GM19043 (cell line): ENCODE results near the gene ADAMTSL3.

Experiments used
- ATAC-seq: cut with Tn5 transposase; IDR thresholded peaks from one replicate; pipeline ENCODE4 v1.9.1; 2021; ENCODE audit warnings: low read depth; ENCODE audit not compliant: unreplicated experiment

The ADAMTSL3 gene

GRCh38 chr15:83912343-83912742 is 258.4 kb downstream of the ADAMTSL3 start:
- no peak for ATAC-seq

- no peak for ATAC-seq
Measured at GRCh38 chr15:83913034-83913632, 259.2 kb downstream of the ADAMTSL3 start.

- no peak for ATAC-seq
Measured at GRCh38 chr15:83914906-83915305, 261.0 kb downstream of the ADAMTSL3 start.

- no peak for ATAC-seq
Measured at GRCh38 chr15:83917432-83917831, 263.5 kb downstream of the ADAMTSL3 start.

GRCh38 chr15:83918011-83918410 is 264.1 kb downstream of the ADAMTSL3 start:
- no peak for ATAC-seq

- no peak for ATAC-seq
Measured at GRCh38 chr15:83919319-83919830, 265.5 kb downstream of the ADAMTSL3 start.

- ATAC-seq, result no peak
Measured at GRCh38 chr15:83919978-83920510, 266.1 kb downstream of the ADAMTSL3 start.

- ATAC-seq, result no peak
Measured at GRCh38 chr15:83922649-83923294, 268.8 kb downstream of the ADAMTSL3 start.

GRCh38 chr15:83926116-83926515 is 272.2 kb downstream of the ADAMTSL3 start:
- ATAC-seq, result no peak

- peak; percentile 44 for ATAC-seq
Measured at GRCh38 chr15:83927704-83928391, 273.9 kb downstream of the ADAMTSL3 start.

- ATAC-seq, result peak; percentile 90
Measured at GRCh38 chr15:83928392-83928734, 274.4 kb downstream of the ADAMTSL3 start.

- ATAC-seq, result peak; percentile 43
Measured at GRCh38 chr15:83928878-83929418, 275.0 kb downstream of the ADAMTSL3 start.

GRCh38 chr15:83929619-83930018 is 275.7 kb downstream of the ADAMTSL3 start:
- ATAC-seq, result no peak

GRCh38 chr15:83930392-83931212 is 276.7 kb downstream of the ADAMTSL3 start:
- ATAC-seq, result no peak

GRCh38 chr15:83935774-83936173 is 281.9 kb downstream of the ADAMTSL3 start:
- ATAC-seq, result no peak

GRCh38 chr15:83940136-83940535 is 286.2 kb downstream of the ADAMTSL3 start:
- ATAC-seq, result no peak

GRCh38 chr15:83943043-83943442 is 289.1 kb downstream of the ADAMTSL3 start:
- no peak for ATAC-seq

GRCh38 chr15:83943849-83944404 is 290.0 kb downstream of the ADAMTSL3 start:
- ATAC-seq, result no peak

- no peak for ATAC-seq
Measured at GRCh38 chr15:83947156-83947555, 293.2 kb downstream of the ADAMTSL3 start.

- no peak for ATAC-seq
Measured at GRCh38 chr15:83954506-83954905, 300.6 kb downstream of the ADAMTSL3 start.
